Tibial artery (tissue), 4 donors: ENCODE measurements around the gene SARM1.

Source experiments
- DNase-seq, 2 donors: peaks; one replicate each; pipeline ENCODE4 v3.0.0-alpha.2; 2019
- H3K27ac ChIP-seq, 2 donors: fragments of 200-600 bp; sonication (generic) in 1 of 2; 1 replicate in 1 of 2; 2 replicates in 1 of 2; pipeline ENCODE4 v1.5.1; 2018 to 2019; ENCODE audit warnings: mild to moderate bottlenecking in 1 of 2
- H3K27me3 ChIP-seq, 2 donors: fragments of 200-600 bp; sonication (generic) in 1 of 2; one replicate each; pipeline versions ENCODE4 v1.5.1 to v1.6.0; 2016 to 2019
- H3K36me3 ChIP-seq, 3 donors: fragments of 200-600 bp; sonication (generic) in 2 of 3; one replicate each; pipeline ENCODE4 v1.5.1; 2016 to 2019; ENCODE audit warnings: mild to moderate bottlenecking in 2 of 3
- H3K4me1 ChIP-seq, 4 donors: fragments of 200-600 bp; sonication (generic) in 2 of 4; 1 replicate in 3 of 4; 2 replicates in 1 of 4; pipeline ENCODE4 v1.5.1; 2016 to 2019
- H3K4me3 ChIP-seq, 2 donors: fragments of 200-600 bp; sonication (generic) in 1 of 2; 1 replicate in 1 of 2; 2 replicates in 1 of 2; pipeline ENCODE4 v1.5.1; 2018 to 2019; ENCODE audit warnings: mild to moderate bottlenecking in 2 of 2
- H3K9me3 ChIP-seq, 3 donors: fragments of 200-600 bp; sonication (generic) in 1 of 3; one replicate each; pipeline ENCODE4 v1.5.1; 2016 to 2019
- CTCF ChIP-seq, 2 experiments: fragments of 200-600 bp in 1 of 2; fragments of 450-650 bp in 1 of 2; IDR thresholded peaks; one replicate each; pipeline ENCODE4 v1.5.1; 2017 to 2019; ENCODE audit warnings: antibody characterized with exemption in 2 of 2, mild to moderate bottlenecking in 1 of 2, moderate library complexity in 1 of 2
- intact Hi-C: fragments of 100-400 bp; cut with DNase I; formaldehyde crosslinking; loops from one replicate; pipeline ENCODE4 v1.15.0; 2023; ENCODE audit warnings: low total_unique reads

The SARM1 gene

GRCh38 chr17:28443901-28444638, 72.6 kb downstream of the SARM1 start:
- no peak for DNase-seq
- intact Hi-C loops = no loop called here
- Histone ChIP-seq H3K27me3 (peaks cover 0 to 8% of the 10 kb centered on the region in 2 donors), H3K4me1 (no peaks in the 10 kb centered on the region), H3K4me3 (no peak overlapping the region), H3K36me3 (no peaks in the 10 kb centered on the region), H3K9me3 (no peaks in the 10 kb centered on the region), H3K27ac (no peak overlapping the region)
- no peak for TF ChIP-seq CTCF (IDR thresholded peaks at IDR 0.05)

- no peaks in the 10 kb centered on the region for H3K9me3 ChIP-seq
- no peaks in the 10 kb centered on the region for H3K36me3 ChIP-seq
- H3K27me3 ChIP-seq = peaks cover 0 to 8% of the 10 kb centered on the region in 2 donors
- no peak for TF ChIP-seq CTCF (IDR thresholded peaks at IDR 0.05)
- intact Hi-C loops = no loop called here
- no peaks in the 10 kb centered on the region for H3K4me1 ChIP-seq
- no peak for DNase-seq
- H3K27ac ChIP-seq = no peak overlapping the region
- no peak overlapping the region for H3K4me3 ChIP-seq
Measured at GRCh38 chr17:28446716-28447395, 75.4 kb downstream of the SARM1 start.

- TF ChIP-seq CTCF (IDR thresholded peaks at IDR 0.05) = no peak
- no peaks in the 10 kb centered on the region for H3K36me3 ChIP-seq
- no peaks in the 10 kb centered on the region for H3K4me1 ChIP-seq
- no peak overlapping the region for H3K4me3 ChIP-seq
- peaks cover 0 to 8% of the 10 kb centered on the region in 2 donors for H3K27me3 ChIP-seq
- intact Hi-C loops = no loop called here
- DNase-seq = no peak
- no peak overlapping the region for H3K27ac ChIP-seq
- H3K9me3 ChIP-seq = no peaks in the 10 kb centered on the region
Measured at GRCh38 chr17:28447396-28447760, 75.9 kb downstream of the SARM1 start.

GRCh38 chr17:28449859-28450258, 78.4 kb downstream of the SARM1 start:
- Histone ChIP-seq H3K27me3 (peaks cover 0 to 9% of the 10 kb centered on the region in 2 donors), H3K4me1 (no peaks in the 10 kb centered on the region), H3K27ac (no peak overlapping the region), H3K36me3 (no peaks in the 10 kb centered on the region), H3K4me3 (no peak overlapping the region), H3K9me3 (no peaks in the 10 kb centered on the region)
- TF ChIP-seq CTCF (IDR thresholded peaks at IDR 0.05) = no peak
- intact Hi-C loops = no loop called here
- no peak for DNase-seq
